Astrocyte (in vitro differentiated cells and primary cell): ENCODE measurements around the gene ISG15. TPM values are rescaled to one million over a fixed set of nuclear protein-coding genes. Genes with fewer than 3 reads are reported as not detected.

Experiments
- DNase-seq: peaks from one replicate; pipeline ENCODE4 v3.0.0-alpha.2; 2010; ENCODE audit warnings: low read depth
- FAIRE-seq: peaks from 2 replicates; lab custom pipeline; 2011; peaks lifted over from hg19 to GRCh38; lab: Jason Lieb, UNC
- H2AFZ ChIP-seq: 2 replicates; pipeline ENCODE4 v1.6.0; 2012; ENCODE audit warnings: low read depth, low read length, inconsistent platforms
- H3K27ac ChIP-seq: 2 replicates; pipeline ENCODE4 v1.5.1; 2011; ENCODE audit warnings: low read depth, low read length, inconsistent platforms
- H3K27me3 ChIP-seq: 2 replicates; pipeline ENCODE4 v1.6.0; 2011; ENCODE audit warnings: low read length, inconsistent platforms; ENCODE audit not compliant: insufficient read depth
- H3K36me3 ChIP-seq: 2 replicates; pipeline ENCODE4 v1.5.1; 2011; ENCODE audit warnings: low read length, inconsistent platforms; ENCODE audit not compliant: insufficient read depth
- H3K4me1 ChIP-seq: 2 replicates; pipeline ENCODE4 v1.5.1; 2011; ENCODE audit warnings: low read length, inconsistent platforms; ENCODE audit not compliant: insufficient read depth
- H3K4me2 ChIP-seq: 2 replicates; pipeline ENCODE4 v1.6.0; 2012; ENCODE audit warnings: low read length, inconsistent platforms
- H3K4me3 ChIP-seq: 2 replicates; pipeline ENCODE4 v1.5.1; 2011; ENCODE audit warnings: low read depth, mild to moderate bottlenecking, low read length, inconsistent platforms; ENCODE audit not compliant: insufficient read depth
- H3K79me2 ChIP-seq: 2 replicates; pipeline ENCODE4 v1.6.0; 2012; ENCODE audit warnings: mild to moderate bottlenecking, low read length, inconsistent platforms; ENCODE audit not compliant: insufficient read depth
- H3K9ac ChIP-seq: 2 replicates; pipeline ENCODE4 v1.6.0; 2012; ENCODE audit warnings: mild to moderate bottlenecking, low read length, inconsistent platforms
- H3K9me3 ChIP-seq: 2 replicates; pipeline ENCODE4 v1.5.1; 2012; ENCODE audit warnings: low read depth, mild to moderate bottlenecking, low read length, inconsistent platforms; ENCODE audit not compliant: insufficient read depth
- H4K20me1 ChIP-seq: 2 replicates; pipeline ENCODE4 v1.6.0; 2012; ENCODE audit warnings: low read length, inconsistent platforms; ENCODE audit not compliant: insufficient read depth
- H3K27ac Mint-ChIP-seq: one replicate; pipeline ENCODE4 v1.8.0; 2021; ENCODE audit warnings: mild to moderate bottlenecking, mixed read lengths; ENCODE audit not compliant: unreplicated experiment
- H3K27me3 Mint-ChIP-seq: one replicate; pipeline ENCODE4 v1.8.0; 2021; ENCODE audit warnings: low read depth, mixed read lengths; ENCODE audit not compliant: unreplicated experiment
- H3K36me3 Mint-ChIP-seq: one replicate; pipeline ENCODE4 v1.8.0; 2021; ENCODE audit warnings: low read depth, mixed read lengths; ENCODE audit not compliant: unreplicated experiment
- H3K4me1 Mint-ChIP-seq: one replicate; pipeline ENCODE4 v1.8.0; 2021; ENCODE audit warnings: low read depth, mixed read lengths; ENCODE audit not compliant: unreplicated experiment
- H3K4me3 Mint-ChIP-seq: one replicate; pipeline ENCODE4 v1.8.0; 2021; ENCODE audit warnings: mild to moderate bottlenecking, moderate library complexity, mixed read lengths; ENCODE audit not compliant: unreplicated experiment
- H3K9me3 Mint-ChIP-seq: one replicate; pipeline ENCODE4 v1.8.0; 2021; ENCODE audit warnings: mild to moderate bottlenecking, mixed read lengths; ENCODE audit not compliant: unreplicated experiment
- CTCF ChIP-seq: IDR thresholded peaks from 2 replicates; pipeline ENCODE4 v1.5.1; 2011; ENCODE audit warnings: low read depth, mild to moderate bottlenecking, inconsistent platforms, low read length, moderate library complexity; ENCODE audit not compliant: insufficient read depth
- EZH2 ChIP-seq: IDR thresholded peaks from 2 replicates; pipeline ENCODE4 v1.6.1; 2012; ENCODE audit warnings: mild to moderate bottlenecking, low read length, inconsistent platforms; ENCODE audit not compliant: insufficient read depth
- total RNA-seq: library from RNA; stranded (reverse); gene quantifications from 2 replicates; pipeline ENCODE4 v1.2.1, GENCODE V29; 2021

ISG15 gene
- total RNA-seq, 1 donor from 2014 or later: 1,830 TPM

- no peaks in the 10 kb centered on the region for H3K79me2 ChIP-seq
- no peaks in the 10 kb centered on the region for H3K9me3 Mint-ChIP-seq
These were observed 39.7 kb downstream of the ISG15 start for GRCh38 chr1:1053022-1053421.

GRCh38 chr1:1053682-1054081 is 40.4 kb downstream of the ISG15 start:
- no peak overlapping the region for H3K4me2 ChIP-seq
- no peaks in the 10 kb centered on the region for H3K27me3 ChIP-seq
- no peaks in the 10 kb centered on the region for H3K9me3 Mint-ChIP-seq
- peaks cover 50% of the 10 kb centered on the region for H4K20me1 ChIP-seq
- no peak overlapping the region for H3K4me3 ChIP-seq
- H3K27me3 Mint-ChIP-seq: no peaks in the 10 kb centered on the region
- H3K4me1 Mint-ChIP-seq: peaks cover 3% of the 10 kb centered on the region
- TF ChIP-seq EZH2: no peak
- no peak for TF ChIP-seq CTCF
- DNase-seq (no peak), FAIRE-seq (no peak)
- no peak overlapping the region for H3K27ac Mint-ChIP-seq
- peaks cover 10% of the 10 kb centered on the region for H3K36me3 Mint-ChIP-seq
- H3K4me1 ChIP-seq: no peaks in the 10 kb centered on the region
- H3K27ac ChIP-seq: no peak overlapping the region
- no peak overlapping the region for H3K4me3 Mint-ChIP-seq
- H3K9ac ChIP-seq: no peak overlapping the region
- H3K9me3 ChIP-seq: no peaks in the 10 kb centered on the region
- no peaks in the 10 kb centered on the region for H3K79me2 ChIP-seq
- peaks cover 7% of the 10 kb centered on the region for H3K36me3 ChIP-seq
- no peak overlapping the region for H2AFZ ChIP-seq

More at GRCh38 chr1:1053022-1053421, 39.7 kb downstream of the ISG15 start:
- no peak overlapping the region for H3K4me3 ChIP-seq
- H3K27ac ChIP-seq: no peak overlapping the region
- H3K27me3 ChIP-seq: no peaks in the 10 kb centered on the region
- Mint-ChIP-seq H3K4me1 (no peaks in the 10 kb centered on the region), H3K36me3 (peaks cover 10% of the 10 kb centered on the region), H3K4me3 (no peak overlapping the region), H3K27ac (peak overlapping the region; percentile 60), H3K27me3 (no peaks in the 10 kb centered on the region)
- no peak for FAIRE-seq
- no peak overlapping the region for H3K4me2 ChIP-seq
- H3K4me1 ChIP-seq: no peaks in the 10 kb centered on the region
- DNase-seq: no peak
- H2AFZ ChIP-seq: no peak overlapping the region
- H3K9ac ChIP-seq: no peak overlapping the region
- H3K9me3 ChIP-seq: no peaks in the 10 kb centered on the region
- TF ChIP-seq CTCF (no peak), EZH2 (no peak)
- H4K20me1 ChIP-seq: peaks cover 48% of the 10 kb centered on the region
- peaks cover 7% of the 10 kb centered on the region for H3K36me3 ChIP-seq

GRCh38 chr1:1054099-1054700 is 40.9 kb downstream of the ISG15 start:
- Histone ChIP-seq H3K27ac (no peak overlapping the region), H3K36me3 (peaks cover 7% of the 10 kb centered on the region), H2AFZ (no peak overlapping the region), H3K4me3 (no peak overlapping the region), H3K4me2 (no peak overlapping the region), H3K4me1 (no peaks in the 10 kb centered on the region), H4K20me1 (peaks cover 53% of the 10 kb centered on the region), H3K27me3 (no peaks in the 10 kb centered on the region), H3K79me2 (no peaks in the 10 kb centered on the region), H3K9ac (no peak overlapping the region), H3K9me3 (no peaks in the 10 kb centered on the region)
- DNase-seq (no peak), FAIRE-seq (no peak)
- Mint-ChIP-seq H3K36me3 (peaks cover 10% of the 10 kb centered on the region), H3K4me3 (no peak overlapping the region), H3K27ac (no peak overlapping the region), H3K9me3 (no peaks in the 10 kb centered on the region), H3K4me1 (peaks cover 3% of the 10 kb centered on the region), H3K27me3 (no peaks in the 10 kb centered on the region)
- TF ChIP-seq EZH2: no peak
- no peak for TF ChIP-seq CTCF
